ENCODE results near the gene CX3CL1. TPM values are rescaled to one million over a fixed set of nuclear protein-coding genes. Genes with fewer than 3 reads are reported as not detected.

The CX3CL1 gene
- total RNA-seq, 1 experiment from 2014 or later, result 1.7 TPM

DNA sequence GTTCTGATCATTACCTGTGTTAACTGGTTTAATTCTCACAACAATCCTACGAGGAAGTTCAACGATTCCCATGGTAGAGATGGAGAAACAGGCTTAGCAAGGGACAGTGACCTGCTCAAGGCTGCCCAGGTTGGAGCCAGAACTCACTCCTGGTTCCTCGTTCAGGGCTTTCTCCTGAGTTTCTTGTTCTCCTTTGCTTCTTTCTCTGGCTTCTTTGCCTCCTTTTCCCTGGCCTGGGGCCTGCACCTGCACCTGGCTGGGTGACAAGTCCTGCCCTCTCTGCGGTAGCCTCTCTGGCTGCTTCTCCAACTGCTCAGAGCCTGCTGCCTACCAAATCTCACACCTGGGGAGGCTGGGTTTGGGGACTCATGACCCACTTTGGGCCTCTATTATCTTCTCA is 10.9 kb upstream of the CX3CL1 start:
- no peak overlapping the region for H4K91ac ChIP-seq (ENCODE audit: insufficient read length, low read depth, low read length)
- Mint-ChIP-seq H3K4me1 (peaks cover 0 to 4% of the 10 kb centered on the region in 2 experiments; a peak in 2 of 4 replicates), H3K27ac (no peak overlapping the region), H3K36me3 (ENCODE audit: insufficient read depth in 1 of 3, low read depth in 3 of 3) (no peaks in the 10 kb centered on the region), H3K9me3 (no peaks in the 10 kb centered on the region), H3K4me3 (no peak overlapping the region), H3K27me3 (ENCODE audit: low read depth) (peaks cover 5% of the 10 kb centered on the region)
- H3K4me2 ChIP-seq (ENCODE audit: insufficient read depth, insufficient read length, low read length), result no peak overlapping the region
- H2BK12ac ChIP-seq (ENCODE audit: insufficient read length, low read depth, low read length), result no peak overlapping the region
- TF ChIP-seq, protein P1, sequence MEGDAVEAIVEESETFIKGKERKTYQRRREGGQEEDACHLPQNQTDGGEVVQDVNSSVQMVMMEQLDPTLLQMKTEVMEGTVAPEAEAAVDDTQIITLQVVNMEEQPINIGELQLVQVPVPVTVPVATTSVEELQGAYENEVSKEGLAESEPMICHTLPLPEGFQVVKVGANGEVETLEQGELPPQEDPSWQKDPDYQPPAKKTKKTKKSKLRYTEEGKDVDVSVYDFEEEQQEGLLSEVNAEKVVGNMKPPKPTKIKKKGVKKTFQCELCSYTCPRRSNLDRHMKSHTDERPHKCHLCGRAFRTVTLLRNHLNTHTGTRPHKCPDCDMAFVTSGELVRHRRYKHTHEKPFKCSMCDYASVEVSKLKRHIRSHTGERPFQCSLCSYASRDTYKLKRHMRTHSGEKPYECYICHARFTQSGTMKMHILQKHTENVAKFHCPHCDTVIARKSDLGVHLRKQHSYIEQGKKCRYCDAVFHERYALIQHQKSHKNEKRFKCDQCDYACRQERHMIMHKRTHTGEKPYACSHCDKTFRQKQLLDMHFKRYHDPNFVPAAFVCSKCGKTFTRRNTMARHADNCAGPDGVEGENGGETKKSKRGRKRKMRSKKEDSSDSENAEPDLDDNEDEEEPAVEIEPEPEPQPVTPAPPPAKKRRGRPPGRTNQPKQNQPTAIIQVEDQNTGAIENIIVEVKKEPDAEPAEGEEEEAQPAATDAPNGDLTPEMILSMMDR (conservative IDR thresholded peaks at IDR 0.05), result no peak
- no peak overlapping the region for H2BK120ac ChIP-seq (ENCODE audit: low read depth, low read length, poor library complexity, severe bottlenecking)
- H4K8ac ChIP-seq (replicated peaks; ENCODE audit: insufficient read length, low read depth, low read length), result no peak overlapping the region
- H2AFZ ChIP-seq (ENCODE audit: low read length), result no peak overlapping the region
- no CpG with 5 or more reads among the region's 4 CpGs for WGBS (ENCODE audit: extremely low coverage, insufficient read length, low lambda C conversion rate)
- no peaks in the 10 kb centered on the region for H4K20me1 ChIP-seq (ENCODE audit: control insufficient read depth, insufficient read depth, insufficient read length)
- H3K79me2 ChIP-seq (ENCODE audit: insufficient read depth, low read length), result no peaks in the 10 kb centered on the region
- no peaks in the 10 kb centered on the region for H3K79me1 ChIP-seq (ENCODE audit: insufficient read depth, low read depth, low read length, poor library complexity, severe bottlenecking)
- no peak overlapping the region for H3K14ac ChIP-seq (ENCODE audit: insufficient read depth, low read length)
- H2BK5ac ChIP-seq (ENCODE audit: insufficient read length, low read length), result no peak overlapping the region
- no peaks in the 10 kb centered on the region for H3K9me3 ChIP-seq (ENCODE audit: control insufficient read depth, low read depth, low read length)
- H3K18ac ChIP-seq (ENCODE audit: insufficient read length, low read depth, low read length), result no peak overlapping the region
- DNase-seq, result no peak
- no peak overlapping the region for H3K23ac ChIP-seq (ENCODE audit: insufficient read length, low read depth, low read length)
- no peak overlapping the region for H2BK20ac ChIP-seq (ENCODE audit: low read depth, low read length, poor library complexity, severe bottlenecking)
- no peak overlapping the region for H3K27ac ChIP-seq (ENCODE audit: insufficient read length, low read depth, low read length)
- no peak overlapping the region for H4K5ac ChIP-seq (ENCODE audit: insufficient read length, low read depth, low read length)
- no peaks in the 10 kb centered on the region for H3K23me2 ChIP-seq (ENCODE audit: insufficient read length, low read depth, low read length, poor library complexity, severe bottlenecking)
- no peak overlapping the region for H2AK5ac ChIP-seq (ENCODE audit: insufficient read length, low read length)
- no peak overlapping the region for H3T11ph ChIP-seq (ENCODE audit: low read length)
- H3K9ac ChIP-seq (ENCODE audit: extremely low read depth, insufficient read length, low read length), result no peak overlapping the region
- no peaks in the 10 kb centered on the region for H3K27me3 ChIP-seq (ENCODE audit: insufficient read depth, low read length)
- H3K56ac ChIP-seq (ENCODE audit: insufficient read length, low read depth, low read length), result no peak overlapping the region
- H3K4ac ChIP-seq (ENCODE audit: low read depth, low read length), result no peak overlapping the region
- H3K4me1 ChIP-seq (ENCODE audit: insufficient read depth, low read length), result no peaks in the 10 kb centered on the region
- no peak overlapping the region for H2BK15ac ChIP-seq (ENCODE audit: low read depth, low read length)

Data from H9 (cell line).